HG03196 (cell line): ENCODE results near the gene AHR.
"Not testable (repeated sequence)": the region's sequence is repeated elsewhere in the genome, so short reads cannot be mapped to it uniquely, and the experiment has no call there.

Source experiments
- ATAC-seq: cut with Tn5 transposase; IDR thresholded peaks from one replicate; pipeline ENCODE4 v1.9.1; 2021; ENCODE audit not compliant: unreplicated experiment

Gene AHR

GRCh38 chr7:17371671-17372524 is 73.4 kb downstream of the AHR start:
- no peak for ATAC-seq

GRCh38 chr7:17374157-17374556 is 75.7 kb downstream of the AHR start:
- ATAC-seq, result no peak

- ATAC-seq, result no peak
Measured at GRCh38 chr7:17374654-17375053, 76.2 kb downstream of the AHR start.

- no peak for ATAC-seq
Measured at GRCh38 chr7:17376595-17376994, 78.1 kb downstream of the AHR start.

- no peak for ATAC-seq
Measured at GRCh38 chr7:17380736-17381662, 82.5 kb downstream of the AHR start.

- peak; percentile 48 for ATAC-seq
Measured at GRCh38 chr7:17382408-17383354, 84.2 kb downstream of the AHR start.

GRCh38 chr7:17384400-17384799 is 85.9 kb downstream of the AHR start:
- no peak for ATAC-seq

- ATAC-seq, result no peak
Measured at GRCh38 chr7:17385612-17386011, 87.2 kb downstream of the AHR start.

GRCh38 chr7:17390392-17390791 is 91.9 kb downstream of the AHR start:
- no peak for ATAC-seq

- ATAC-seq, result no peak
Measured at GRCh38 chr7:17391366-17391765, 92.9 kb downstream of the AHR start.

- ATAC-seq, result no peak
Measured at GRCh38 chr7:17392846-17393245, 94.4 kb downstream of the AHR start.

- ATAC-seq, result not testable (repeated sequence)
Measured at GRCh38 chr7:17394563-17394962, 96.1 kb downstream of the AHR start.
